HG03575 (cell line): Measurements from ENCODE around the gene USP34.

Source experiments
- ATAC-seq: cut with Tn5 transposase; IDR thresholded peaks from one replicate; pipeline ENCODE4 v1.9.1; 2021; ENCODE audit not compliant: unreplicated experiment, insufficient number of reproducible peaks, low FRiP score; ENCODE audit errors: extremely low read depth

USP34 gene

DNA sequence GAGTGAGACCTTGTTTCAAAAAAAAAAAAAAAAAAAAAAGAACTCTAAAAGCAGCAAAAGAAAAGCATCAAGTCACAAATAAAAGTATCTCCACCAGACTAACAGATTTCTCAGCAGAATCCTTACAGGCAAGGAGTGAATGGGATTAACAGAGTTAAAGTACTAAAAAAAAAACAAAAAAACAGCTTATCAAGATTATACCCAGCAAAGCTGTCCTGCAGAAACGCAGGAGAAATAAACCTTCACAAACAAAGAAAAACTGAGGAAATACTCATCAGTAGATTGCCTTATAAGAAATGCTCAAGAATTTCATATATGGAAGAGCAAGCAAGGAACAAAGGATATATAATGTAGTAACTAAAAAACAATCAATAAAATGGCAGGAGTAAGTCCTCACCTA, 35.6 kb downstream of the USP34 start:
- ATAC-seq = no peak

DNA sequence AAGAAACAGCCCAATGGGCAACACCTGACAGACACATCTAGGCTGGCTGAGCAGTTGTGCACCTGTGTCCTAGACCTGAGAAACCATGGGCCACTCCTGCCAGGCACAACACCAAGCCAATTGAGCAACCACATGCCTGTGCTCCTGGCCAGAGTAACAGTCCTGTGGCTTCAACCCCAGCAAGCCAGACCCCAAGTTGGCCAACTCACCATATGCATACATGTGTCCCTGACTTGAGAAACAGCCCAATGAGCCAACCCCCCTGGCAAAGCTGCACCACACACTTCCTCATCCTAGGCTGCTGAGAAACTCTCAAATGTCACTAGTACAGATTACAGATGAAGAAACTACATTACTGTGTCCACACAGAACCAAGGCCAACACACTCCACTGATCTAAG, 36.6 kb downstream of the USP34 start:
- no peak for ATAC-seq

DNA sequence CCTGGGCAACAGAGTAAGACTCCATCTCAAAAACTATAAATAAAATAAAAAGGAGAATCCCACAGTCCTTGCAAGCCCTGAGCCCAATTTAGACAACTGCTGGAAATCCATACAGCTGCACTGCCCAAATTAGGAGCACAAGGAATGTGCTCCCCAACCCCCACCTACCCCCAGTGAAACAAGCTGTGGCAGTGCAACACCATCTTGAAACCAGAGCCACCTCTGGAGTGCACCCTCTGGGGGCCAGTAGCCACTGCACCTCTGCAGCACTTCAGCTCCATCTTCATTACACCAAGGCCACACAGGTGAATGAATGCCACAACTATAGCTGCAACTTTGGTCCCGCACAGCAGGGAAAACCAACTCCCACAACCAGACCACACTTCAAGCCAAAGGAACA, 37.3 kb downstream of the USP34 start:
- no peak for ATAC-seq

DNA sequence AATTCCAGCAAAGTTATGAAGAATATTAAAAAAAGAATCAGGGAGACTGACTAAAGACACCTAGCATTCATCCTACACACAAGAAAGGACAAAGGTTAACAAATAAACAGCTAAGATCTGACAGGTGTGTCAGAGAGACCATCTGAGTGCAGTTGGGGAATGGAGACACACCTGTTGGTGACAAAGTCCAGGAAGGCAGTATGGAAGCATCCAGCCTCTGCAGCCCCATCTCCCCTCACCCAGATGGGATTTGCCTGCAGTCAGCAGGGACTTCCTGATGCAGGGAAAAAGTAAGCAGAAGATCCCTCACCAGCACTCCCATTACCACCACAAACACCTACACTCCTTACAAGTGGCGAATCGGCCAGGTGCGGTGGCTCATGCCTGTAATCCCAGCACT, 37.9 kb downstream of the USP34 start:
- ATAC-seq = no peak

DNA sequence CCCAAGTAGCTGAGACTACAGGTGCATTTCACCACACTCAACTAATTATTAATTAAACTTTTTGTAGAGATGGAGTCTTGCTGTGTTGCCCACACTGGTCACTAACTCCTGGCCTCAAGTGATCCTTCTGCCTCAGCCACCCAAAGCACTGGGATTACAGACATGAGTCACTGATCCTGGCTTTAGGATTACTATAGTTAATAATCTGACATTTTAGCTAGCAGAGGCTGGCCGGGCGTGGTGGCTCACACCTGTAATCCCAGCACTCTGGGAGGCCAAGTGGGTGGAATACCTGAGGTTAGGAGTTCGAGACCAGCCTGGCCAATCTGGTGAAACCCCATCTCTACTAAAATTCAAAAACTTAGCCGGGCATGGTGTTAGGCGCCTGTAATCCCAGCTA, 39.5 kb downstream of the USP34 start:
- no peak for ATAC-seq

DNA sequence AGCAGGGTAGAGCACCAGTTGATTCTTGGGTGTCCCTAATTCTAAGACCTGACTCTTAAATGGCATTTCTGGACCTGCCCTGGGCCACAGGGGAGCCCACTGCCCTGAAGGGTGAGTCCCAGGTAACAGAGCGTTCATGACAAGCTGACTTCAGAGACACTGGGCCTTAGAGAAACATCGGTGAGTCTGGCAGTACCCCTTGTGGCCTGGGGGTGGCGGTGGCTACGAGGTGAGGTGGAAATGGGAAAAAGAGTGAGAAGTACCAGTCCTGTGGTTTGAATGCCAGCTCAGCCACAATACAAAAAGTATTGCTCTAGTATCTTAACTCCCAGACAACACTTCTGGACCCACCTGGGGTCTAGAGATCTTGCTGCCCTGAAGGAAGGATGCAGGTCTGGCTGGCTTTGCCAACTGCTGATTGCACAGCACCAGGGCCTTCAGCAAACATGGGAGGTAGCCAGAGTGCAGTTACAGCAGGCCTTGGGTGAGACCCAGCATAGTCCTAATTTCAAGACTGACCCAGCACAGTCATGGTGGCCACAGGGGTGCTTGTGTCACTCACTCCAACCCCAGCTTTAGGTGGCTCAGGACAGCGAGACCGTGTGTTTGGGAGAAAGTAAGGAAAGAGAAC, 44.5 kb downstream of the USP34 start:
- ATAC-seq = peak; percentile 66

DNA sequence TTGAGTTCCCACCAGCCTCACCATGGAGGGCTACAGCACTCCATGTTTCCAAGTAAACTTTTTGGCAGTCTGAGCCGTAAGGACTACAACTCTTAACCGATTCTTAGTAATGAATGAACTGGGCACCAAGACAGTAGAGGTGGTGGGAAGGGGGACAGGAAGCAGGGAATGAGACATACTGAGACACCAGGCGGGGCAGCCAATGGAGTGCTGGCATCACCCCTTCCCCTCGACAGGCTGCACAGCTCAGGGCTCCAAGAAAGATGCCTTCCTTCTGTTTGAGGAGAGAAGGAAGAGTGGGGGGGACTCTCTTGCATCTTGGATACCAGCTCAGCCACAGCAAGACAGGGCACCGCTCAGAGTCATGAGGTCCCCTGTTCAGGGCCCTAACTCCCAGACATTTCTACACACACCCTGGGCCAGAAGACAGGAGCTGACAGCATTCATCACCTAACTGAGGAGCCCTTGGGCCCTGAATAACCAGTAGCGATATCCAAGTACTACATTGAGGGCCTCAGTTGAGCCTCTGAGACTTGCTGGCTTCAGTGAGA, 45.2 kb downstream of the USP34 start:
- ATAC-seq = no peak

DNA sequence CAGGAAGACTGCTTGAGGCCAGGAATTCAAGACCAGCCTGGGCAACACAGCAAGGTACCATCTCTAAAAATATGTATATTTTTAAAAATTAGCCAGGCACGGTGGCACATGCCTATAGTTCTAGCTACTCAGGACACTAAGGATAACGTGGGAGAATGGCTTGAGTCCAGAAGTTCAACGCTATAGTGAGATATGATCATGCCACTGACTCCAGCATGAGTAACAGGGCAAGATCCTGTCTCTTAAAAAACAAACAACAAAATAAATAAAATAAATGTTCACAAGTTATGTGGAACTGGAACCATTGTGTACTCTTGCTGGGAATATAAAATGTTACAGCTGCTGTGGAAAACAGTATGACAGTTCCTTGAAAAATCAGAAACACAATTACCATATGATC, 47.2 kb downstream of the USP34 start:
- ATAC-seq = no peak

DNA sequence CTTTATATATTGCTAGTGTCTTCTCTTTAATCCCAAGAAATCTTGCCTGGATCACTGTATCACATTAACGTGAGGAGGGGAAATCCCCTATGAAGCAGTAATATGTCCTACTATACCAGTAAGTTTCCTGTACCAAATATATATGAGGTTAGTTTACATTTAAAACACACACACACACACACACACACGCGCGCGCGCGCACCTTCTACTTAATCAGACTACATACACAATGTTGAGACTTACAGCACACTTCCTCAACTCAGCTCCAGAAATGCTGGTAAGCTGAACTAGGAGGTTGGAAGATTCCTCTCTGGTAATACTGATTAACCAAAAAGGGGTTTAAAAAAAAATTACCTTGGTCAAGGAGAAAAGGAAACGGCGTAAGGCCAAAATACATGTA, 49.3 kb downstream of the USP34 start:
- ATAC-seq = no peak

DNA sequence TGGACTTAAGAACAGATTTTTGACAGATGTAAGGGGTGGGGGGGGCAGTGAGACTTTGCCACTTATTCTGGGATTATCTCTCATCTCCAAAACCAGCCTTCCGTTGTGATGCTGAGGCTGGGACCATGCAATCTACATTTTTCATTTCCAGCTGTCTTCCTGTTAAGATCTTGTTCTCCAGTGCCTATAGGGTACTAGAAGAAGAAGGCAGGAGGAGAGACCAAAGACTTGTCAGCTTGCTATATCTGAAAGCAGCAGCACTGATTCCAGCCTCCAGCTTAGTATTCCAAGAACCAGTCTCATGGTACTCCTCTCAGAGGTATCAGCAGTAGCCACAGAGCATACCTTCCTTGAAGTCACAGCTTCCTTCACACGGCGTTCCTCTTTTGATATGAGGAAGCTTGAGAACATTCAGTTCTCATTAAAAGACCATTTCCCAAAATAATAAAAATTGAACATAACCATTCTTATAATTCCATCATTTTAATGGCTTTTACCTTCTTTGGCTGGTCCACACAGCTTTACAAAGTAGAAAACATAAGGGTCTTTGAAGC, 49.8 kb downstream of the USP34 start:
- ATAC-seq = no peak

DNA sequence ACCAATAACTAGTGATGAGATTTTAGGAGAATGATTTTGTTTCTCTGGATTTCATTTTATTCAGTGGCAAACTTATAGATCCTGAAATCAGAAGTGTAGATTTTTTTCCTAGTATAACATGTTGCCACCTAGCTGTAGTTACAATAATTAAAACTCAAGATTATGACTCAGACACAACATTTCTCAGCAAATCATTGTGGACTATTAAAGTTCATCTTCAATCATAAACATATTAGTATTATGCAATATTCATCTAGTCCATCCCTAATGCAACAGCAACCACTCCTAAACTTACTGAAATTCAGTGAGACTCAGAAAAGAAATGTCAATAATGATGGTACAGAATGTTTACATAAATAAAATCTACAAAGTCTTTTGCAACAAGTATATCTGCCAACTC, 51.3 kb downstream of the USP34 start:
- no peak for ATAC-seq

DNA sequence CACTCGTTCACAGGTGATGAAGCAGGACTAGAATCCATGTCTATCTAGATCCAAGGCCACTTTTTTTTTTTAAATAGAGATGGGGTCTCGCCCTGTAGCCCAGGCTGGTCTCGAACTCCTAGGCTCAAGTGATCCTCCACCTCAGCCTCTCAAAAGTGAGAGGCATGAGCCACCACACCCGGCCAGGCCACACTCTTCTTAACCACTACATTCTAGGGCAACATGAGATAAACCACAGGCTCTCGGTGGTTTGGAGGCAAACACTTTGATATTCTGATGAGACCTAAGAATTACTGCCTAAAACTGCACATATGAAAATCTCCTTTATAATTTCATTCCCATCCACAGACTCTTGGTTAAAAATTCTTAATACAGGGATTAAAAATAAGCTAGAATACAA, 51.8 kb downstream of the USP34 start:
- no peak for ATAC-seq

DNA sequence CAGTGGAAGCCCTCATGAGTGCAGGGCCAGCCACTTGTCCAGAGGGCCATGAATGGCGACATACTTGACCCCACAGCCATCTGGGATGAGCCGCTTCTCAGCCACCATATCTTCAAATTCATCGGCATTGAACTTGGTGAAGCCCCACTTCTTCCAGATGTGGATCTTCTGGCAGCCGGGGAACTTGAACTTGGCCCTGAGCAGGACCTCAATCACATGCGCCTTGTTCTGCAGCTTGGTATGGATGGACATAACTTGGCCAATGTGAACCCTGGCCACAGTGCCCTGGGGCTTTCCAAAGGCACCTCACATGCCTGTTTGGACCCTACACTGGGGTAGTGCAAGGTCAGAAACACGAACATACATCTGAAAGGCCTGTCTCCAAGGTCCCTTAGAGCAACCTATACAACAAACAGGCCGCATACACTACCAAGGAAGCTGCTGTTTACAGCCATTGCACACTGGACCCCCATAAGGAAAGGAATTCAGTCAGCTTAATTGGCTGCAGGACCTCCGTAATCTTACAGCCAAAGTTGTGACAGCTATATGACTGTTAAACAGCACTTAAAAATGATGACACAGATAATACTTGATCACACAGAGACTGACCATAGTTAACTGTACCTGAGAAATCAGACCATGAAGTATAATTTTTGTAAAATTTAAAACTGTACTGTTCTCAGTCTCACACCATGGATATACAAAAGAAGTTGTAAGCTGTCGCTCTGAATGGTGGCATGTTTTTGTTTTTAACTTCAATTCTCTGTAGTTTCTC, 53.8 kb downstream of the USP34 start:
- ATAC-seq = no peak

DNA sequence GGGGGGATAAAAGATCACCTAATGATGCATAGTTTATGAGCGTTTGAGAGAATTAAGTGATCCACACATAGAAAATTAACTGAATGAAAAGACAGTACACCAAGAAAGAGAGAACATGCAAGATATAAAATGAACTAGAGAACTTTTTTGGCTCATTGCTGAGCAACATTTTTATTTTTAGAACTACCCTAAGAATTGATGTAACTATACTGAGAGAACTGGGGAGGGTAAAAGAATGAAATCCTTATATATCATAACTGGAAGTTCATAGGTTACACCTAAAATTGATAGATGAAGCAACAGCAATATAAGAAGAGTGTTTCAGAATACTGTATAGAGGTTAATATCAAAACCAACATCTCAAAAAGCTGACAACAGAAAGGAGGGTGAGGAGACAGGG, 55.6 kb downstream of the USP34 start:
- ATAC-seq = no peak

DNA sequence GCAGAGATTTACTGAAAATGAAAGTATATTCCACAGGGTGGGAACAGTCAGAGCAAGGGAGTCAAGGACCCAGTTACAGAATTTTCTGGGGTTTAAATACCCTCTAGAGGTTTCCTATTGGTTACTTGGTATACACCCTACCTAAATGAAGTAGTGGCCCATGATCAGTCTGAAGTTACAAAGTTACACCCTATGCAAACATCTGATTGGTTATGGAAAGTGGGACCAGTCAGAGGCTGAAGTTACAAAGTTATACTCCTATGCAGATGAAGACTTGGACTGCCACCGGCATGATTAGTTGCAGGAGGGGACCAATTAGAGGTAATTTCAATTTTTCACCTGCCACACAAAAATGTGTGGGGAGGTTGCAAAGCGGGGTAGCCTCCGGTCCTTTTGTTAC, 56.2 kb downstream of the USP34 start:
- ATAC-seq = no peak

DNA sequence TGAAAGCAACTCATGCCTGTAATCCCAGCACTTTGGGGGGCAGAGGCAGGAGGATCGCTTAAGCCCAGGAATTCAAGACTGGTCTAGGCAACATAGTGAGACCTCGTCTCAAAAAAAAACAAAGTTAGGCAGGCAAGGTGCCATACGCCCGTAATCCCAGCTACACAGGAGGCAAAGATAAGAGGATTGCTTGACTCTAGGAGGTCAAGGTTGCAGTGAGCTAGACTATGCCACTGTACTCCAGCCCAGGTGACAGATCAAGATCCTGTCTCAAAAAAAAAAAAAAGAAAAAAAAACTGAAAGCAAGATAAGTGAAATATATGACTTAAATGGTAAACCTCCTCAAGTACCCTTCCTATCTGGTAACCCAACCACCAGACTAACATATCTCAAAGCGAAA, 59.8 kb downstream of the USP34 start:
- ATAC-seq = no peak

DNA sequence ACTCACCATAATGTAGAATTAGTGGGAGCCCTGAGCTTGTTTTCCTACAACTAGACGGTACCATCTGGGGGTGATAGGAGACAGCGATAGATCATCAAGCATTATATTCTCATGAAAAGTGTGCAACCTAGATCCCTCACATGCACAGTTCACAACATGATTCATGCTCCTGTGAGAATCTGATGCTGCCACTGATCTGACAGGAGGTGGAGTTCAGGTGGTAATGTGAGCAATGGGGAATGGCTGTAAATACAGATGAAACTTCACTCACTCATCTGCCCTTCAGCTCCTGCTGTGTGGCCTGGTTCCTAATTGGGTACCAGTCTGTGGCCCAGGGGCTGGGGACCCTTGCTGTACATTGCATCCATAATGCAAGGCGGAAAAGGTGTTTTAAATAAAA, 60.7 kb downstream of the USP34 start:
- no peak for ATAC-seq

DNA sequence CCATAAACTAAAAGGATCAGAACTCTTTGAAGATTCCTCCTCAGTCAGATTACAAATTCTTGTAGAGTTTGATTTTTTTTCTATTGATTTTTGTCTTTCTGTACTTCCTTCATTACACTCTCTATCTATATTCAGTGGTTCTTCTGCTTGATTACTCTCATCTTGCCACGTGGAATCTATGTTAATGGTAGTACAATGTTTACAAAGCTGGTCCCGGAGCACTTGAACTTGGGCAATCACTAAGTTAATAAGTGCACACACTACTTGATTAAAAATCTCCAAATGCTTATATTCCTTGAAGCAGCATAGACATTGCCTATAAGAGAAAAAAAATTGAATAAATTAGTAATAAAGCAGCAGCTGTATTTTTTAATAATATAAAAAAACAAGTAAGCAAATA, 65.1 kb downstream of the USP34 start:
- ATAC-seq = no peak

DNA sequence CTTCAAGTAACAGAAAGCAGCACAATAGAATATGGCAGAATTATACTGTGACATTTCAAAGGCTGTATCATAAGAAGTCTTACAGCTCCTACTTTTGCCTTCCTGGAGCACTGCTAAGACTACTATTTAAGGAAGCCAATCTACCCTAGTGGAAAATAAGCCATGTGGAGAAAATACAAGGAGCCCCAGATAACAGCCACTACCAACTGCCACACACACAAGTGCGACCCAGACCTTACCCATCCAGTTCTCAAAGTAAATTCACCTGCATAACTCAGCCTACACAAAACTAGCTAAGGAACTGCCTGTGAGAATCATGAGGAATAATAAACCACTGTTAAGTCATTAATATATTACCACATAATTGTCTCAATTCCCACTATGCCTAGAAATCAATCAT, 66.4 kb downstream of the USP34 start:
- ATAC-seq = no peak

DNA sequence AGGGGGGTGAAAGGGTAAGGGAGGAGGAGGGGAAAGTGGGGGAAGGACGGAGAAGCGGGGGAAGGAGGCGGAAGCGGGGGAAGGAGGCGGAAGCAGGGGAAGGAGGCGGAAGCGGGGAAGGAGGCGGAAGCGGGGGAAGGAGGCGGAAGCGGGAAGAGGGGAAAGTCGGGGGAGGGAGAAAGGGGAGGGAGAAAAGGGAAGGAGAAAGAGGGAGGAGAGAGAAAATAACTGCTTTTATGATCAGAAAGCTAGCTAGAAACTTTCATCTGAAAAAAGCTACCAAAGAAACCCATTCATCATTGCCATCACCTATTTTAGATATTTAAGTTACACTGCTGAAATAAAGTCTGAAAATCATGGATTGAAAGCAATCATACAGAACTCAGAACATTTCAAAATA, 72.5 kb downstream of the USP34 start:
- ATAC-seq = no peak
